Gastrocnemius medialis (tissue), 4 donors: ENCODE data around the gene SYF2.

ENCODE experiments used
- CTCF ChIP-seq, 5 experiments: fragments of 450-650 bp in 3 of 5; fragments of 200-600 bp in 2 of 5; sonication (generic) in 2 of 5; IDR thresholded peaks in 4 of 5; conservative IDR thresholded peaks in 1 of 5; 1 replicate in 4 of 5; 2 replicates in 1 of 5; pipeline ENCODE4 v1.5.1; 2016 to 2019; ENCODE audit warnings: antibody characterized with exemption in 5 of 5, mild to moderate bottlenecking in 3 of 5, moderate library complexity in 3 of 5
- POLR2A ChIP-seq, 2 donors: fragments of 450-650 bp; IDR thresholded peaks; one replicate each; pipeline ENCODE4 v1.6.1; 2017; ENCODE audit warnings: antibody characterized with exemption in 2 of 2, mild to moderate bottlenecking in 2 of 2, moderate library complexity in 2 of 2

- no peak for TF ChIP-seq CTCF (IDR thresholded peaks at IDR 0.05 in 4 of 5, conservative IDR thresholded peaks at IDR 0.05 in 1 of 5)
- TF ChIP-seq POLR2A (IDR thresholded peaks at IDR 0.05) = no peak
Observed at GRCh38 chr1:25186161-25187007, 45.9 kb downstream of the SYF2 start.
